ENCODE results near the gene NR2F1-AS1.
"Not testable (repeated sequence)": the region's sequence is repeated elsewhere in the genome, so short reads cannot be mapped to it uniquely, and the experiment has no call there.

The NR2F1-AS1 gene

DNA sequence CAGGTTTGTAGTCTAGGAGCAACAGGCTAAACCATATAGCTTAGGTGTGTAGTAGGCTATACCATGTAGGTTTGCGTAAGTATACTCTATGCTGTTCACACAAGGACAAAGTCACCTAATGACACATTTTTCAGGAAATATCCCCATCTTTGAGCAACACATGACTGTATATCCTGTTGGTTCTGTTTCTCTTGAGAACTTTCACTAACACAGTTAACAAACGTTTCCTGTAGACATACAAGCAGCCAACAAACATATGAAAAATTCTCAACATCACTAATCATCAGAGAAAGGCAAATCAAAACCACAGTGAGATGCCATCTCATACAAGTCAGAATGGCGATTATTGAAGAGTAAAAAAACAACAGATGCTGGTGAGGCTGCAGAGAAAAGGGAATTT lies 68.2 kb downstream of the NR2F1-AS1 start:
- no peak for DNase-seq

DNA sequence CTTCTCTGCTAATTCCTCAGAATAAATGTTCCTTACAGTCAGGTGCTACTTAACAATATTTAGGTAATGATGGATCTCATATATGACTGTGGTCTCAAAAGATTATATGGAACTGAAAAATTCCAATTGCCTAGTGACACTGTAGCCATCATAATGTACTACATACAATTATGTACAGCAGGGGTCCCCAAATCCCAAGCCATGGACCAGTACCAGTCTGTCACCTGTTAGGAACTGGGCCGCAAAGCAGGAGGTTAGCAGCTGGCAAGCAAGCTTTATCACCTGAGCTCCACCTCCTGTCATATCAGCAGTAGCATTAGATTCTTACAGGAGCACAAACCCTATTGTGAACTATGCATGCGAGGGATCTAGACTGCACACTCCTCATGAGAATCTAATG lies 69.6 kb downstream of the NR2F1-AS1 start:
- DNase-seq: no peak

DNA sequence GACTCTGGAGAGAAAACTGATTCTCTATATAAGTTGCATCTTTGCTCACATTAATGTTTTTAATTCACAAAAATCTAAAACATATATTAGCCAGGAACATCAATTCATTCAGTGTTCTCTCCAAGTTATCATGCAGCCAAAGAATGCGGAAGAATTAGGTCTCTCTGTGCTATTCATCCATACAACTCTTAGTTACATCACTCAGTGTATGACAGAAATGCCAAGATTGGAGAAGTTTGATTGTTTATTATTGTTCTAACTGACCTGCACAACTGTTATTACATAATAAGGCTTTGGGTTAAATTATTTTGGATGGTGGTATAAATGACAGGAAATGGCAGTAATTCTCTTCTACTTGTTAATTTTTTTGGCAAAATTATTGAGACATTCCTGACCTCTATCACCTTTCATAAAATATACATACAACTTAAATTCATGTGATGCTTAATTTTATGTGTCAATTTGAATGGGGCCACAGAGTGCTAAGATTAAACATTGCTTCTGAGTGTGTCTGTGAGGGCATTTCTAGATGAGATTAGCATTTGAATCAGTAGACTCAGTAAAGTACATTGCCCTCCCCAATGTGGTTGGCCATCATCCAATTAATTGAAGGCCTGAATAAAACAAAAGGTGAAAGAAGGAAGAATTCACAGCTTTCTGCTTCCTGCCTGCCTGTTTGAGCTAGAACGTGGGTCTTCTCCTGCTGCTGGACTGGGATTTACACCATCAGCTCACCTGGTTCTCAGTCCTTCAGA lies 70.2 kb downstream of the NR2F1-AS1 start:
- no peak for DNase-seq

DNA sequence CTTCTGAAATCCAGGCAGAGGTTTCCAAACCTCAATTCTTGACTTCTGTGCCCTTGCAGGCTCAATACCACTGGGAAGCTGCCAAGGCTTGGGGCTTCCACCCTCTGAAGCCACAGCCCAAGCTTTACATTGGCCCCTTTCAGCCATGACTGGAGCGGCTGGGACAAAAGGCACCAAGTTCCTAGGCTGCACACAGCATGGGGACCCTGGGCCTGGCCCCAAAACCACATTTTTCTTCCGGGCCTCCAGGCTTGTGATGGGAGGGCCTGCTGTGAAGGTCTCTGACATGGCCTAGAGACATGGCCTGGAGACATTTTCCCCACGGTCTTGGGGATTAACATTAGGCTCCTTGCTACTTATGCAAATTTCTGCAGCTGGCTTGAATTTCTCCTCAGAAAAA lies 75.5 kb downstream of the NR2F1-AS1 start:
- DNase-seq: not testable (repeated sequence)

DNA sequence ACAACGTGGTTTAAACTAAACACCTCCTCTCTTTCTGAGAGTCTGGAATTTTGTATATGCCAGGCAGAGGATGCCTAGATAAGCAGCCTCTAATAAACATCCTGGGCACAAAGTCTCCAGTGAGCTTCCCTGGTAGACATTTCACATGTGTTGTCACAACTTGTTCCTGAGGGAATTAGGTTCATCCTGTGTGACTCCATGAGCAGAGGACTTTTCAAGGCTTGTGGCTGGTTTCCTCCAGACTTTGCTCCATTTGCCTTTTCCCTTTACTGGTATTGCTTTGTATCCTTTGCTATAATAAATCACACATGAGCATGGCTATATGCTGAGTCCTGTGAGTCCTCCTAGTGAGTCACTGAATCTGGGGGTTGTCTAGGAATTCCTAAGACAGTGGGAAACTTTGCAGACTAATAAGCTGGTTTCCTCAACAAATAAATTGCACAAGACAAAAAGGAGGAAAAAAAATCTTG lies 77.4 kb downstream of the NR2F1-AS1 start:
- DNase-seq: no peak

DNA sequence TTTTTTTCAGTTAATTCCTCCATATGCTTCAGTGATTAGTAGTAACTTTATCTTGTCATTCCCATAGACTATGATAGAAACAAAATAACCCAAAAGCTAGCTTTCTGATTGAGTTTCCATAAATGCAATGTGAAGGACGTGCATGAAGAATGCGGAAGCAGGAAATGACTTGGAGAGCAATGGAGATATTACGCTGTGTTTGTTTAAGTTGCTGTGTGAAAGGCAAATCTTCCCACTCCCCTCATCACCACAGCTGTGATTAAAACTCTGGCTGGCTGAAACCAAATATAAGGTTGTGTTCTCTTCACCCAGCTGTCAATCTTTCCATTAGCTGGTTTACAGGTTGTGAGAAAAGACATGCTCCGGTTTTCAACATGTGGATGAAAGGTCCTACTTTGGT lies 83.9 kb downstream of the NR2F1-AS1 start:
- DNase-seq: no peak

DNA sequence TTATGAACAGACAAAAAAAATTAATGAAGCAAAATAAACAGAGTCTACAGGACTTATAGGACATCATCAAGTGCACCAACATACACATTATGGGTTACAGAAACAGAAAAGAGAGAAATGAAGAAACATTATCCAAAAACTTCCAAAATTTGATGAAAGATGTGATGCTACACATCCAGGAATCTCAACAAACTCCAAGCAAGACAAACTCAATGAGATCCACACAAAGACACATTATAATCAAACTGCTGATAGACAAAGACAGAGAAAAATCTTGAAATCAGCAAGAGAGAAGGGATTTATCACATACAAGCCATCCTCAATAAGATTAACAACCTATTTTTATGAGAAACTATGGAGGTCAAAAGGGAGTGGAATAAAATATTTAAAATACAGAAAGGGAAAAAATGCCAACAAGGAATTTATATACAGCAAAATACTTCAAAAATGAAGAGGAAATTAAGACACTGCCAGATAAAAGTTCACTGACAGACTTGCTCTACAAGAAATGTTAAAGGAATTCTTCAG lies 101.0 kb downstream of the NR2F1-AS1 start:
- no peak for DNase-seq

DNA sequence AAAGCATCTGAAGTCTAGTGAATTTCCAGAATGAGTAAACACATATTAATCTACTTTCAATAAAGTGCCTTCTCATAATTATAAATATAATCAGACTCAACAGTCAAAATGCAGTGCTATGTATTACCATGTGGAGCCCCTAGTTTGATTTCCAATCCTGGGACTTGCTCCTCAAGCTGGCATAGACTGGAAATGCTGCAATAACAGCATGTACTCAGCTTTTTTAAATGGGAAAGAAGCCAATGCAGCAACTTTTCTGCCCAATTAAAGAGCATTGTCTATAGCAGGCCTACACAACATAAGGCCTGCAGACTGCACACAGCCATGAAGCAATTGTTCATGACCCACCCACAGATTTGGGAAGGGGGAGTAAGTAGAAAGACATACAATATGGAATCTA lies 103.2 kb downstream of the NR2F1-AS1 start:
- DNase-seq: no peak

DNA sequence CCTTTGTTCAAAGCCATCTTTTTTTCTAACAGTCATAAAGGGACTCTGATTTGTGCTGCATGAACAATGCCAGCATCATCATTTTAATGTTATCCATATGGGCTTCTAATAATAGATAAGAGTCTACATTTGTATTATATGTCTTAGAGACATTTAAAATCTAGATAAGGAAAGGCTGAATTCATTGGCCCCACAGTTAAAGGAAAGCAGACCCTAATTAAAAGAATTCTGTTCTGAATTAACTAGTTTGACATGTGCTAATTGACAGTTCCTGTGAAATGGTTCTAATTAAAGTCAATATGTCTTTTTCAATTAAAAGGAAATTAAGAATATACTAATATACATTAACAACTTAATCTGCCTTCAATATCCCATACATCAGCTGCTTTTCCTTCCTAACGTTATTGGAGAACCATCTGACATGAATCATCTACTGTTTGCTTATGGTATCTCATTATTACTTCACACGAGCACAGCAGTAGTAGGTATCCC lies 104.7 kb downstream of the NR2F1-AS1 start:
- DNase-seq: no peak

DNA sequence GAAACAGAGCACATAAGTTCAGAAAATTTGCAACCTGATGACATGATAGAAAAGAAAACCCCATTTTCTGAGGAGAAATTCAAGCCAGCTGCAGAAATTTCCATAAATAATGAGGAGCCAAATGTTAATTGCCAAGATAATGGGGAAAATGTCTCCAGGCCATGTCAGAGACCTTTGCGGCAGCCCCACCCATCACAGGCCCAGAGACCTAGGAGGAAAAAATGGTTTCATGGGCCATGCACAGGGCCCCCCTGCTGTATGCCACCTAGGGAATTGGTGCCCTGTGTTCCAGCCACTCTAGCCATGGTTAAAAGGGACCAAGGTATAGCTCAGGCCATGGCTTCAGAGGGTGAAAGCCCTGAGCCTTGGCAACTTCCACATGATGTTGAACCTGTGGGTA lies 118.1 kb downstream of the NR2F1-AS1 start:
- no peak for DNase-seq

DNA sequence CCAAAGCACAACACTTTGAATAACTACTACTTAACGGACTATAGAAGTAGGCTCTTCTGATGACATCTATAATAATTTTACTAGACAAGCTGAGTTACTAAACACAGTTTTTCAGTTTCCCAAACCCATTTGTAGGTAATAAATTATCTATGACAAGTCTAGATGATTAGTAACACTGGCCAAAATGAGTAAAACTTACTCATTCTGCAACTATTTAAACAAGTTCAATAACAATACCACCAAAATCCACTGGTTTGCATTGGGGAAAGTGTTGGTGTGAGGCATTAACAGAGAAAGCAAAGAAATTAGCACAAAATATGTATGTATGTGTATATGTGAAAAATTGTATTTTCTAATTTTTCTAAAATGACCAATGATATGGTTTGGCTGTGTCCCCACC lies 119.3 kb downstream of the NR2F1-AS1 start:
- DNase-seq: no peak

DNA sequence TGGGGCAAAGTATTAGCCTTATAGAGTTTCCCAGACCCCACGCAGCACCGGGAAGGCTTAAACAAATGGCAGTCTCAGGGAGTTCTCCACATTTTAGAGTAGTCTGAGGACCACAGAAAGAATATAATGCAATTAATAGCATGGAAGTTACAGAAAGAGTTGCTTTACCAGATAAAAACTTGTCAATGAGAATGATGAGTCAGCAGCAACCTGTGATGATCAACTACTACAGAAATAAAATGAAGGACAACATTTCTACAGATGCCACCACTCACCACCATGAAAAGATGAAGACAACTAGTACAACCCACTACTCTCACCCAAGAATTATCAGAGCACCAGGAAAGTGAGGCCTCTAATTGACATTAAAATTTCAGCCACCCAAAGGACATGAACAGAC lies 120.7 kb downstream of the NR2F1-AS1 start:
- DNase-seq: no peak

DNA sequence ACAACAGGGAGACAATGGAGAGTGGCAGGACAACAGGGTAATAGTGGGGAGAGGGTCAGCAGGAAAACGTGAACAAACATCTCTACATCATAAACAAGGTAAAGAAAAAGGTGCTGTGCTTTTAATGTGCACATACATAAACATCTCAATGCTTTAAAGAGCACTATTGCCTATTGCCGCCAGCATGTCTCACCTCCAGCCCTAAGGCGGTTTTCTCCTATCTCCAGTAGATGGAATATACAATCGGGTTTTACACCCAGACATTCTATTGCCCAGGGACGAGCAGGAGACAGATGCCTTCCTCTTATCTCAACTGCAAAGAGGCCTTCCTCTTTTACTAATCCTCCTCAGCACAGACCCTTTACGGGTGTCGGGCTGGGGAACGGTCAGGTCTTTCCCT lies 124.2 kb downstream of the NR2F1-AS1 start:
- DNase-seq: not testable (repeated sequence)

DNA sequence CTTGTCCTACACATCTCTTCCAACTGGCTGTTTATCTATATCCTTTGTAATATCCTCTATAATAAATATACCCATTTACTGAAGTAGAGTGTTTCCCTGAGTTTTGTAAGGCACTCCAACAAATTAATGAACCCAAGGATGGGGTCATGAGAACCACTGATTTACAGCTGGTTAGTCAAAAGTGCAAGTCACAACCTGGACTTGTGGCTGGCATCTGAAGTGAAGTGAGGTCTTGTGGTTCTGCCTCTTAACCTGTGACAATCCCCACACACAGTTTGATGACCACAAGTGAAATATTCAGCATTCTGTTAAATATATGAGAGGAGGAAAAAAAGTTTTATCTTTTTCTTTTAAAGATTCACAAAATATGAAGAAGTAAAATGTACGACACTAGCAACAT lies 126.1 kb downstream of the NR2F1-AS1 start:
- no peak for DNase-seq

DNA sequence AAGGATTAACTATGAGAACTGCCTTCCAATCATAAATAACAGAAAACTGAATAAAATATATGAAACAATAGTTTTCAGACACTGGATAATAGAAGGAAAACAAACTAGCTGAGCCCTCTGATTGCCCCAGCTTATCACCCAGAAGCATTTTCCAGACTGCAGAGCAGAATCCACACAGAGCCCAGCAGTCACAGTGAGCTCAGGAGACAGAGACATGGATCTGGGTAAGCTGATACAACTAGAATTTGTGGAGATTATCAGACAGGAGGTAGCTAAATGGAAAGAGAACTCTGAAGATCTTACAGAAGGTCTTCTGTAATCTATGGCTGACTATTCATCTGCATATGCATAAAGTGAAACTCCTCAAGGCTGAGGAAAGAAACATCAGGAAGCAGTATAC lies 128.8 kb downstream of the NR2F1-AS1 start:
- no peak for DNase-seq

DNA sequence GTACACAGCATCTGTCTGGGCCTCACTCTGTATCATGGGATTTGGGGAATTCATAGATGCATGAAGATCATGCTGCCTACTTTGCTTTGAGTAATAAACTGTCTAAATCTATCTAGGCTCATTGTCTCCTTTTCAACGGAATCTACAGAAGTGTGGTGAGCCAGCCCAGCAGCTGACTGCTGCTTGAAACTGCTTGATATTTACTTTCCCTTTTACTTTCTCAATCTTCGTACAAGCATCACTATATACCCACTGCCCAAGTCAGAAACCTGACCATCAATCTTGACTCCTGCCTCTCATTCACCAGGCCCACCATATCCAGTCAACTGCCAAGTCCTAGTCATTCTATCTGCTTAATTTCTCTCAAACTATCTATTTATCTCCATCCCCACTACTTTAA lies 142.9 kb downstream of the NR2F1-AS1 start:
- no peak for DNase-seq

DNA sequence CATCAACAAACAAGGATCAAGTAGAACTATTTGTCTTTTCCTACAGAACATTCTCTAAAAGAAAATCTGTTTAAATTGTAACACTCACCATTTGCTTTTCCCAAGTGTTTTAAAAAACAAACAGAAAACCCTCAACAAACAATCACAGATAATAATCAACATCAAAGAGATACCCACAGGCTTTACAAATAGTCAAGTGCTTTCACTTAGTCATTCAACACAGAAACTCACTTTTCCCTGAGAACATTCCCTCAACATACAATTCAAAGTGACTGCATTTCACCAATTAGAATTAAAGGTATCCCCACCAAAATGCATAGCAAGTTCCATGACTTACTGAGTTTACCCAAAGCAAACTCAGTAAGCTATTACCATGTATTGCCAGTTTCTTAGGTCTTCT lies 144.9 kb downstream of the NR2F1-AS1 start:
- DNase-seq: no peak

DNA sequence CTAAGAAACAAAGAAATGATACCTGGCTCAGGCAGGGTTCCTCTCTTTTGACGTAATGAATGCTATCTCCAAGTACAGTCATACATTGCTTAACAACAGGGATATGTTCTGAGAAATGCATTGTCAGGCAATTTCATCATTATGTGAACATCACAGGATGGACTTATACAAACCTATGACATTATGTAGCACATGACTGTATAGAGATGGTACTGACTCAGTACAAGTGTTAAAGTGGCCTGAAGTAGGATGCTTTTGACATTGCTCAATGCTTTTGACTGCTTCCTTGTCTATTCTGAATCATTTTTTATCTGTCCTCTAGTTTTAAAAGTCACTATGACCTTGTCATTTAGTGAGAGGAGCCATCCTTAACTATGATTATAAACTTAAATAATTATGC lies 147.6 kb downstream of the NR2F1-AS1 start:
- DNase-seq: no peak

DNA sequence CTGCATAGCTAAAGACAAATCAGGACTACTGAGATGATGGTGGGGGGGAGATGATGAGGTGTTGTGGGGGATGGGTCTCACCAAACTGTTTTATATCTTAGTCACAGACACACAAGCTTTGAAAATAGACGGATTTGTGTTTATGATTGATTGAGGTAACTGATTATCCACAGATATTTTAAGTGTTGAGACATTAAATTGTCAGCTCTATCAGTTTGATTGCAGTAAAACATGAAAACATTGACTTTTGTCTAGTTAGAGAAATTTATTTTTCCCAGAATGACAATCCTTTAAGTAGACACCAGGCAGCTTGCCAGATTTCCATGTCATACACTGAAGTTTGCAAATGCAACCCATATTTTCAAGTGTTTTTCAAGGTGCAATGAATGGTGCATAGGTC lies 149.8 kb downstream of the NR2F1-AS1 start:
- DNase-seq: no peak

DNA sequence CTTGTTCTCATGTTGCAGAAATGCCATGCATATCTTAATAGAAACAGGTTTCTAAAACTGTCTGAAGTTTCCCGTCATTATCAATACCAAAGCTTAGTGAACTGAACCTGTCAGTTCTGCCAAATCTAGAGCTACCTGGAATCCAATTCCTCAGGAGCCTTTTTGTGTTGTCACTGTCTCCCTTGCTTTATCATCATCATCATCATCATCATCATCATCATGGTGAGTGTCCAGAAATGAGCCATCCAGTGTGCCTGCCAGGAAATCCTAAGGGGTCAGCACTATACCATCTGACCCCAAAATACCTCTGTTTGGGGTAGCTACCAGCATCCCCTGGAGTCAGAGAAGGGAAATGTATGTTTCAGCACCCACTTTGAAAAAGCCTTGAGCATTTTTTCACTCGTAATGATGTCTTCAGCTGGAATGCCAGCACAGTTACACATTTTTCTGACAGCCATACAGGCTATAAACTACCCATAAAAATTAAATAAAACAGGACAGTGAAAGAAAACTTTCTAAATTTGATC lies 150.3 kb downstream of the NR2F1-AS1 start:
- no peak for DNase-seq

DNA sequence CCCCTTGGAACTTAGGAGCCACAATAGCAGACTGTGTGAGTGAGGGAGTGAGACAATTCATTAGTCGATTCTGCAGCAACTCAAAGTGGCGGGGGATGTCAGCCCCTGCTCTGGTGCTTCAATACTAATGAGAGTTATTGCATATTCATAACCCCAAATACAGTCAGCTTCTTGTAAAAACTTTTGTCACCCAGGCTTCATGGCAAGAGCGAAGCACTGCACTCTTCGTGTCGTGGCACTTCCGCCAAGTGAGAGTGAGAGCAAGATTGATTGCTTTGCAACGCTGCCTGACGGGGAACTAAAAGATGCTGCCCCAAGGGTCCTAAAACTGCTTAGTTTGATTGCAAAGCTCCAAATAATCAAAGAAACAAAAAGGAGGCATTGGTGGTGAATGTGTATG lies 150.9 kb downstream of the NR2F1-AS1 start:
- DNase-seq: no peak

DNA sequence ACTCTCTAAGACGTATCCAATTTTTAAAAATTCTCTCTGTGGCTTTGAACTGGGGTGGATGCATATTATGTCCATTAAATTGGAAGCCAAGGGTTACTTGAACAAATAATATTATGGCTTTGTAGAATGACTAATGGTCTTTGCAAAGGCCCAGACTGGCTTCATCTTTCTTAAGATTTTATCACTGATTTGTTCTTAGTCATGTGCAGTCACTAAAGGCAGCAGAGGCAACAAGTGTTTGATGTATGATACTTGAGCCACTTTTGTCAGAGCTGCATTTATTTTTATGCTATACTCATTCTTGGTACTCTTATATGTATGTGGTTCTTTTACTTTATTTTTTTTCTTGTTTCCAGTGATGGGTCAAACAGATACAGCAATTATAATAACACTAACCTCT lies 152.2 kb downstream of the NR2F1-AS1 start:
- no peak for DNase-seq

DNA sequence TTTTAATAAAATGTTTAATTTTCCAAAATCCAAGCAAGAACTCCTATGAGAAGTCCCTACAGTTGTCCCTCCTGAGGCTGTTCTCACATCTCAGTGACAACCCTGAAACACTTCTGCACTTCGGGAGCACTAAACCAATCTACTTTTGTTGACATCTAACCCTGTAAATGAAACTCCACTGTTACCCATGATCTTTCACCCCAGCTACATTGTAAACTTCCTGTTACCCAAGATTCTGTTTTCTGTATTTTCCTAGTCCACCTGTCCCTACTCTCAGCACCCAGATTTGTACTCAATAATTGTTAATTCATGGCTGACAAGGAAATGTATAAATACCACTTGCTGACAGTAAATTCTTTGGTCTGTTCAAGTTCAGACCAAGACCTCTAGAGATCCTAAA lies 153.7 kb downstream of the NR2F1-AS1 start:
- DNase-seq: no peak

DNA sequence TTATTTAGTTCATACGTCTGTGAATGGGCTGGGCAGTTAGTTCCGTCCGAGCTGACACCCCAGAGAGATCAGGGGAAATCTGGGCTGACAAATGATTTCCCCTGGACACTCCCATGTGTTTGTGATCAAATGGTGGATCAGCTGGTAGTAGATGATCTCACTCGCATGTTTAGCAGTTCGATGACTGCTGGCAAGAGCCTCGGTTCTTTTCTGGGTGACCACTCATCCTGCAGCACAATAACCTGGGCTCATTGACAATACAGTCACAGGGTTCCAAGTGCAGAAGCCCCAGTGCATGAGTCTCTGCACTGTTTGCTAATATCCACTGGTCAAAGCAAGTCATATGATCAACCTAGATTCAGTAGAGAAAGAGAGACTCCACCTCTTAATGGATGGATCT lies 155.9 kb downstream of the NR2F1-AS1 start:
- DNase-seq: no peak

DNA sequence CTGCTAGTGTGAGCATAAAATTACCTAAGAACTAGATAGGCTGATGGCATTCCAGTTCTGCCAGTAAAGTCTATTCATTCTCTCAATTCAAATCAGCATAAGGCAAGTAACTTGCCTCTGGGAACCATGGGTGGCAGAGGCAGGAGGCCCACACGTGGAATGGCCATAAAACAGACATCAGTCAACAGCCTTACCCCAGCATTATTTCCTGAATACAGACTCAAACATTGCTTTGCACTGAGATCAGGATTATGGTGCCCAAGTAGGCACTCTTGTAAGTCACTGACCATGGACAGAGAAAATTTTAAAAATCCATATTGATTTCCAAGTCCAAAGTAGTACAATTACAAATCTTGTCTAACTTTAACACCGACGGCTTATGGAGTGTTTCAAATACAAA lies 157.7 kb downstream of the NR2F1-AS1 start:
- no peak for DNase-seq

Data from NK-92 treated with Interleukin-12 subunit alpha and Interleukin-12 subunit beta, amount 100 ng/mL, for 24 hours (cell line).